HepG2 (cell line): ENCODE results near the gene ZIK1. TPM values are rescaled to one million over a fixed set of nuclear protein-coding genes. Genes with fewer than 3 reads are reported as not detected.
A peak's percentile ranks its signal among the peaks of the same experiment; 100 is the strongest.

ENCODE experiments used
- AGO1 ChIP-seq: fragments of 200-400 bp; formaldehyde crosslinking; IDR thresholded peaks from 2 replicates; pipeline ENCODE4 v1.6.1; 2017; ENCODE audit warnings: mild to moderate bottlenecking, low read depth, low read length, moderate library complexity; ENCODE audit not compliant: poor library complexity, severe bottlenecking
- FOXC1 ChIP-seq: sonication (generic); formaldehyde crosslinking; IDR thresholded peaks from 2 replicates; pipeline ENCODE4 v1.8.0; 2022; ENCODE audit warnings: mild to moderate bottlenecking, missing genetic modification reagents, borderline replicate concordance
- HCFC1 ChIP-seq: fragments of 150-350 bp; IDR thresholded peaks from 2 replicates; pipeline ENCODE4 v1.6.1; 2014; ENCODE audit warnings: low read depth, low read length
- HOXA5 ChIP-seq: sonication (generic); formaldehyde crosslinking; IDR thresholded peaks from 2 replicates; pipeline ENCODE4 v1.4.0; 2020; ENCODE audit warnings: missing genetic modification reagents
- ZNF329 ChIP-seq: sonication (generic); formaldehyde crosslinking; IDR thresholded peaks from 2 replicates; pipeline ENCODE4 v1.9.0; 2021; ENCODE audit warnings: low read depth, mild to moderate bottlenecking, missing genetic modification reagents
- ZNF737 ChIP-seq: sonication (generic); formaldehyde crosslinking; IDR thresholded peaks from 2 replicates; pipeline ENCODE4 v1.5.0; 2020; ENCODE audit warnings: missing genetic modification reagents, mild to moderate bottlenecking, borderline replicate concordance
- polyA plus RNA-seq, 8 experiments: library from polyadenylated mRNA; depleted of rRNA in 3 of 8; stranded (reverse) in 7 of 8; unstranded in 1 of 8; fragments of >200 nt; fragmentation: Illumina TruSeq in 4 of 8; extraction: Trizol in 4 of 8; gene quantifications; 2 replicates each; pipeline versions ENCODE4 v1.2.1 to v1.2.3, GENCODE V29; 2011 to 2016; ENCODE audit warnings: low read depth in 4 of 8, missing spikeins in 1 of 8, mixed read lengths in 1 of 8; ENCODE audit not compliant: insufficient read depth in 1 of 8
- total RNA-seq, 5 experiments: library from RNA; depleted of rRNA; stranded (reverse); fragments of >200 nt; fragmentation: Illumina TruSeq; extraction: Trizol; gene quantifications; 2 replicates each; pipeline ENCODE4 v1.2.3, GENCODE V29; 2016; ENCODE audit warnings: low read depth in 1 of 5
- TF ChIP-seq, protein P1 (sequence below): sonication (generic); formaldehyde crosslinking; conservative IDR thresholded peaks from 2 replicates; pipeline ENCODE4 v1.8.0; 2022; ENCODE audit warnings: low read depth, missing genetic modification reagents
- TF ChIP-seq, protein P2 (sequence below): sonication (generic); formaldehyde crosslinking; IDR thresholded peaks from 2 replicates; pipeline ENCODE4 v1.8.0; 2022; ENCODE audit warnings: missing genetic modification reagents, mild to moderate bottlenecking, inconsistent platforms, borderline replicate concordance
- TF ChIP-seq, protein P3 (sequence below), 2 experiments: fragments of 450-650 bp in 1 of 2; sonication (generic) in 1 of 2; formaldehyde crosslinking in 1 of 2; IDR thresholded peaks; 2 replicates each; pipeline versions ENCODE4 v1.6.1 to v1.8.0; 2016 to 2022; ENCODE audit warnings: antibody characterized with exemption in 1 of 2, mild to moderate bottlenecking in 1 of 2, missing genetic modification reagents in 1 of 2
- TF ChIP-seq, protein P4 (sequence below): sonication (generic); formaldehyde crosslinking; IDR thresholded peaks from 2 replicates; pipeline ENCODE4 v1.5.1; 2020; ENCODE audit warnings: mild to moderate bottlenecking, missing genetic modification reagents, moderate library complexity

Gene ZIK1
- total and polyA plus RNA-seq, 2 of the 13 experiments (the other 11 are each of a cell fraction or from before 2014, with no cell fraction given), result 2.1 to 7.2 TPM

DNA sequence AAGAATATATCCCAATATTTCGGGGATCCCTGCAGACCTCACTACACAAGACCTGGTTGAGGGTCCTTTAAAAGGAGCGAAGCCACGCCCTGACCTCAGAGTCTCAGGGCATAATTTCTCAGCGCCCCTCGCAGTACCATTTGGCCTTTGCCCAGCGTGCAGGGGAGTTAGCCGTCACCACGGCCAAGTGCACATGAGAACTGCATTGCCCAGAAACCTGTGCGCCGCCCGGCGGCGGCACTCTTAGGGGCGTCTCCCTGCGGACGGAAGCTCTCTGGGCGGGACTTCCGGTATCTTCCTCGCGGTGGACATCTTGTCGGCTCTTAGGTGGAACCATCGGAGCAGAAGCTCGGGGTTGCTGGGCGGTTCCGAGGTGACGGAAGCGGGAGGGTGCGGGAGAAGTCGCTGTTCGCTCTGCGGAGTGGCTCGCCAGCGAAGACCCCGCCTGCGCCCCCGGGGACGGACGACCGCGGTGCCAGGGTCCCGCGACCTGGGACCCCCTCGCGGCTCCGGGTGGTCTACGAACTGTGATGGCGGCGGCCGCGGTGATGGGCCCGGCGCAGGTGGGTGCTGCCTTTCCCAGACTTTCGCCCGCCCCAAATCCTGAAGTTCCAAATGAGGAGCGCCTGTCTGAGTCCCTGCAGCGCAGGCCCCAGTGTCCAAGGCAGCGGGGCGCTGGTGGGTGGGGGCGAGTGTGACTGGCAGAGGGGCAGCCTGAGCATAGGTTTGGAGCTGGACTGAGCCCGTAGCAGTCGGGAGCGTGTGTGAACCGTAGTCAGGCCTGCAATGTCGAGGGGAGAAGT, 30.2 kb downstream of the ZIK1 start, which contains the start of gene ZNF134 (continued):
- TF ChIP-seq, protein P1, sequence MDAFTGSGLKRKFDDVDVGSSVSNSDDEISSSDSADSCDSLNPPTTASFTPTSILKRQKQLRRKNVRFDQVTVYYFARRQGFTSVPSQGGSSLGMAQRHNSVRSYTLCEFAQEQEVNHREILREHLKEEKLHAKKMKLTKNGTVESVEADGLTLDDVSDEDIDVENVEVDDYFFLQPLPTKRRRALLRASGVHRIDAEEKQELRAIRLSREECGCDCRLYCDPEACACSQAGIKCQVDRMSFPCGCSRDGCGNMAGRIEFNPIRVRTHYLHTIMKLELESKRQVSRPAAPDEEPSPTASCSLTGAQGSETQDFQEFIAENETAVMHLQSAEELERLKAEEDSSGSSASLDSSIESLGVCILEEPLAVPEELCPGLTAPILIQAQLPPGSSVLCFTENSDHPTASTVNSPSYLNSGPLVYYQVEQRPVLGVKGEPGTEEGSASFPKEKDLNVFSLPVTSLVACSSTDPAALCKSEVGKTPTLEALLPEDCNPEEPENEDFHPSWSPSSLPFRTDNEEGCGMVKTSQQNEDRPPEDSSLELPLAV, result no peak
- TF ChIP-seq FOXC1 (CRISPR knock-in tag), result peak; percentile 76; the same call in 1 of the 2 replicates
- TF ChIP-seq HOXA5 (CRISPR knock-in tag), result 0 out of 2 replicates have a peak, but pooled peaks have one; percentile 65
- no peak for TF ChIP-seq AGO1
- TF ChIP-seq, protein P2, sequence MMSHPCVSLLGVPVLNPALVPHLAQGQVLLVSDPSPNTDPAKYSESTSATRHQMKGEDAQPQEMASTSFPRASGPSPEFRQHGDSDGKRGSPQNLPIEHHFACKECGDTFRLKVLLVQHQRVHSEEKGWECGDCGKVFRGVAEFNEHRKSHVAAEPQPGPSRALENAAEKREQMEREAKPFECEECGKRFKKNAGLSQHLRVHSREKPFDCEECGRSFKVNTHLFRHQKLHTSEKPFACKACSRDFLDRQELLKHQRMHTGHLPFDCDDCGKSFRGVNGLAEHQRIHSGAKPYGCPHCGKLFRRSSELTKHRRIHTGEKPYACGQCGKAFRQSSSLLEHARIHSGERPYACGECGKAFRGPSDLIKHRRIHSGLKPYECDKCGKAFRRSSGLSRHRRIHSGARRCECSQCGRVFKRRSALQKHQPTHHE, result peak; percentile 57; the same call in 1 of the 2 replicates
- TF ChIP-seq, protein P3, sequence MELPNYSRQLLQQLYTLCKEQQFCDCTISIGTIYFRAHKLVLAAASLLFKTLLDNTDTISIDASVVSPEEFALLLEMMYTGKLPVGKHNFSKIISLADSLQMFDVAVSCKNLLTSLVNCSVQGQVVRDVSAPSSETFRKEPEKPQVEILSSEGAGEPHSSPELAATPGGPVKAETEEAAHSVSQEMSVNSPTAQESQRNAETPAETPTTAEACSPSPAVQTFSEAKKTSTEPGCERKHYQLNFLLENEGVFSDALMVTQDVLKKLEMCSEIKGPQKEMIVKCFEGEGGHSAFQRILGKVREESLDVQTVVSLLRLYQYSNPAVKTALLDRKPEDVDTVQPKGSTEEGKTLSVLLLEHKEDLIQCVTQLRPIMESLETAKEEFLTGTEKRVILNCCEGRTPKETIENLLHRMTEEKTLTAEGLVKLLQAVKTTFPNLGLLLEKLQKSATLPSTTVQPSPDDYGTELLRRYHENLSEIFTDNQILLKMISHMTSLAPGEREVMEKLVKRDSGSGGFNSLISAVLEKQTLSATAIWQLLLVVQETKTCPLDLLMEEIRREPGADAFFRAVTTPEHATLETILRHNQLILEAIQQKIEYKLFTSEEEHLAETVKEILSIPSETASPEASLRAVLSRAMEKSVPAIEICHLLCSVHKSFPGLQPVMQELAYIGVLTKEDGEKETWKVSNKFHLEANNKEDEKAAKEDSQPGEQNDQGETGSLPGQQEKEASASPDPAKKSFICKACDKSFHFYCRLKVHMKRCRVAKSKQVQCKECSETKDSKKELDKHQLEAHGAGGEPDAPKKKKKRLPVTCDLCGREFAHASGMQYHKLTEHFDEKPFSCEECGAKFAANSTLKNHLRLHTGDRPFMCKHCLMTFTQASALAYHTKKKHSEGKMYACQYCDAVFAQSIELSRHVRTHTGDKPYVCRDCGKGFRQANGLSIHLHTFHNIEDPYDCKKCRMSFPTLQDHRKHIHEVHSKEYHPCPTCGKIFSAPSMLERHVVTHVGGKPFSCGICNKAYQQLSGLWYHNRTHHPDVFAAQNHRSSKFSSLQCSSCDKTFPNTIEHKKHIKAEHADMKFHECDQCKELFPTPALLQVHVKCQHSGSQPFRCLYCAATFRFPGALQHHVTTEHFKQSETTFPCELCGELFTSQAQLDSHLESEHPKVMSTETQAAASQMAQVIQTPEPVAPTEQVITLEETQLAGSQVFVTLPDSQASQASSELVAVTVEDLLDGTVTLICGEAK (IDR thresholded peaks at IDR 0.05), result peak; percentile 64
- TF ChIP-seq, protein P3 (CRISPR knock-in tag; IDR thresholded peaks at IDR 0.05), result 0 out of 2 replicates have a peak, but pooled peaks have one; percentile 22
- TF ChIP-seq HCFC1, result peak; percentile 91
- TF ChIP-seq ZNF329, result no peak
- TF ChIP-seq, protein P4, sequence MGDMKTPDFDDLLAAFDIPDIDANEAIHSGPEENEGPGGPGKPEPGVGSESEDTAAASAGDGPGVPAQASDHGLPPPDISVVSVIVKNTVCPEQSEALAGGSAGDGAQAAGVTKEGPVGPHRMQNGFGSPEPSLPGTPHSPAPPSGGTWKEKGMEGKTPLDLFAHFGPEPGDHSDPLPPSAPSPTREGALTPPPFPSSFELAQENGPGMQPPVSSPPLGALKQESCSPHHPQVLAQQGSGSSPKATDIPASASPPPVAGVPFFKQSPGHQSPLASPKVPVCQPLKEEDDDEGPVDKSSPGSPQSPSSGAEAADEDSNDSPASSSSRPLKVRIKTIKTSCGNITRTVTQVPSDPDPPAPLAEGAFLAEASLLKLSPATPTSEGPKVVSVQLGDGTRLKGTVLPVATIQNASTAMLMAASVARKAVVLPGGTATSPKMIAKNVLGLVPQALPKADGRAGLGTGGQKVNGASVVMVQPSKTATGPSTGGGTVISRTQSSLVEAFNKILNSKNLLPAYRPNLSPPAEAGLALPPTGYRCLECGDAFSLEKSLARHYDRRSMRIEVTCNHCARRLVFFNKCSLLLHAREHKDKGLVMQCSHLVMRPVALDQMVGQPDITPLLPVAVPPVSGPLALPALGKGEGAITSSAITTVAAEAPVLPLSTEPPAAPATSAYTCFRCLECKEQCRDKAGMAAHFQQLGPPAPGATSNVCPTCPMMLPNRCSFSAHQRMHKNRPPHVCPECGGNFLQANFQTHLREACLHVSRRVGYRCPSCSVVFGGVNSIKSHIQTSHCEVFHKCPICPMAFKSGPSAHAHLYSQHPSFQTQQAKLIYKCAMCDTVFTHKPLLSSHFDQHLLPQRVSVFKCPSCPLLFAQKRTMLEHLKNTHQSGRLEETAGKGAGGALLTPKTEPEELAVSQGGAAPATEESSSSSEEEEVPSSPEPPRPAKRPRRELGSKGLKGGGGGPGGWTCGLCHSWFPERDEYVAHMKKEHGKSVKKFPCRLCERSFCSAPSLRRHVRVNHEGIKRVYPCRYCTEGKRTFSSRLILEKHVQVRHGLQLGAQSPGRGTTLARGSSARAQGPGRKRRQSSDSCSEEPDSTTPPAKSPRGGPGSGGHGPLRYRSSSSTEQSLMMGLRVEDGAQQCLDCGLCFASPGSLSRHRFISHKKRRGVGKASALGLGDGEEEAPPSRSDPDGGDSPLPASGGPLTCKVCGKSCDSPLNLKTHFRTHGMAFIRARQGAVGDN, result peak; percentile 81
- TF ChIP-seq ZNF737 (CRISPR knock-in tag), result no peak
